Heart left ventricle (tissue), 16 donors: ENCODE results near the gene HOXB1. TPM values are rescaled to one million over a fixed set of nuclear protein-coding genes. Genes with fewer than 3 reads are reported as not detected.

Source experiments
- ATAC-seq, 4 donors: fragments of 200-7000 bp; cut with Tn5 transposase; one replicate each; pipeline ENCODE4 v1.9.1; 2020 to 2022; ENCODE audit warnings: moderate library complexity in 4 of 4, mild to moderate bottlenecking in 3 of 4, moderate number of reproducible peaks in 1 of 4
- DNase-seq, 5 donors: peaks; one replicate each; pipeline ENCODE4 v3.0.0-alpha.2; 2020
- H3K27ac ChIP-seq, 12 donors: fragments of 200-600 bp; sonication (generic) in 4 of 12; one replicate each; pipeline versions ENCODE4 v1.5.0 to v1.8.0; 2016 to 2022; ENCODE audit warnings: mild to moderate bottlenecking in 2 of 12
- H3K27me3 ChIP-seq, 9 donors: fragments of 200-600 bp; sonication (generic) in 2 of 9; one replicate each; pipeline versions ENCODE4 v1.5.1 to v1.8.0; 2016 to 2022; ENCODE audit warnings: mild to moderate bottlenecking in 3 of 9
- H3K36me3 ChIP-seq, 9 donors: fragments of 200-600 bp; sonication (generic) in 2 of 9; one replicate each; pipeline versions ENCODE4 v1.5.0 to v1.8.0; 2018 to 2022; ENCODE audit warnings: mild to moderate bottlenecking in 2 of 9
- H3K4me1 ChIP-seq, 12 donors: fragments of 200-600 bp; sonication (generic) in 4 of 12; one replicate each; pipeline versions ENCODE4 v1.5.0 to v1.8.0; 2016 to 2022; ENCODE audit warnings: mild to moderate bottlenecking in 3 of 12
- H3K4me3 ChIP-seq, 12 donors: fragments of 200-600 bp; sonication (generic) in 4 of 12; one replicate each; pipeline versions ENCODE4 v1.5.0 to v1.8.0; 2017 to 2022; ENCODE audit warnings: mild to moderate bottlenecking in 9 of 12, moderate library complexity in 4 of 12
- H3K9me3 ChIP-seq, 12 donors: fragments of 200-600 bp; sonication (generic) in 4 of 12; one replicate each; pipeline versions ENCODE4 v1.5.0 to v1.8.0; 2016 to 2022; ENCODE audit warnings: mild to moderate bottlenecking in 1 of 12
- POLR2A ChIP-seq, 2 donors: fragments of 450-650 bp; IDR thresholded peaks; one replicate each; pipeline ENCODE4 v1.6.1; 2017; ENCODE audit warnings: antibody characterized with exemption in 2 of 2, mild to moderate bottlenecking in 2 of 2, moderate library complexity in 2 of 2
- WGBS, 4 donors: extraction: QIAGEN DNeasy Blood & Tissue Kit in 2 of 4; methylation state at CpG; one replicate each; pipeline versions ENCODE4 v1.1.5 to v1.1.7; 2013 to 2018; 5-methylcytosine and 5-hydroxymethylcytosine counted together
- intact Hi-C, 10 donors: fragments of 100-400 bp; cut with DNase I; formaldehyde crosslinking; loops; one replicate each; pipeline versions ENCODE4 v1.11.1 to v1.14.2; 2022
- polyA plus RNA-seq, 2 donors: library from polyadenylated mRNA; stranded (reverse); fragments of 200-250 nt; gene quantifications; one replicate each; pipeline ENCODE4 v1.2.3, GENCODE V29; 2013
- total RNA-seq, 9 donors: library from RNA; depleted of rRNA in 2 of 9; stranded (reverse); fragments of >200 nt in 2 of 9; fragmentation: NEBNext Ultra II Directional in 3 of 9; extraction: Animal tissue kit (Norgen Biotek cat#: 25700) in 3 of 9; gene quantifications; one replicate each; pipeline versions ENCODE4 v1.1.0 to v1.2.4, GENCODE V29; 2016 to 2023
- TF ChIP-seq, protein P1 (sequence below), 12 donors: fragments of 200-600 bp; sonication (generic) in 4 of 12; IDR thresholded peaks; one replicate each; pipeline versions ENCODE4 v1.5.0 to v1.8.0; 2018 to 2022; ENCODE audit warnings: antibody characterized with exemption in 12 of 12, mild to moderate bottlenecking in 5 of 12
- donor health status: ischemic (EF 13 %, LVEDD 7.1; RV severe dilation, severe dysfunction).
- donor health status: healthy with polysubstance abuse.
- donor health status: DM: no; HTN: yes; CAD: no.
- donor health status: DM: no; HTN: no; CAD: no.
- donor health status: ischemic (EF 25% LVEDD 6.9; RV normal size, moderate dysfunction).
- donor health status: ischemic (EF 25% LVEDD 5.7; RV mildly dilated, moderate dysfunction).
- donor health status: healthy.
- donor health status: DM: yes; HTN: yes; CAD: no.
- donor health status: ischemic (EF 35%, LVEDD 5.7; RV mildly dilated, moderate dysfunction).
- donor health status: nonischemic (EF 11% LVEDD 7.7; RV severe dilation, severe dysfunction).
- donor health status: DM: yes; HTN: yes; CAD: no.
- donor health status: PGD.
- donor health status: ischemic (EF 29% LVEDD 5.4; RV normal size, mild dysfunction).
- donor health status: nonischemic (EF 23%, LVEDD 6.1; RV moderate dilation, normal function).

The HOXB1 gene
- total and polyA plus RNA-seq, 11 donors, result not detected

GRCh38 chr17:48527547-48527932 is 3.3 kb downstream of the HOXB1 start:
- H3K4me3 ChIP-seq, result no peak overlapping the region
- intact Hi-C loops, result no loop called here
- H3K27me3 ChIP-seq, result peaks cover 12 to 96% (median 58%) of the 10 kb centered on the region in 9 donors
- no peaks in the 10 kb centered on the region for H3K9me3 ChIP-seq
- H3K4me1 ChIP-seq, result no peaks in the 10 kb centered on the region
- TF ChIP-seq POLR2A (IDR thresholded peaks at IDR 0.05), result no peak
- TF ChIP-seq, protein P1, sequence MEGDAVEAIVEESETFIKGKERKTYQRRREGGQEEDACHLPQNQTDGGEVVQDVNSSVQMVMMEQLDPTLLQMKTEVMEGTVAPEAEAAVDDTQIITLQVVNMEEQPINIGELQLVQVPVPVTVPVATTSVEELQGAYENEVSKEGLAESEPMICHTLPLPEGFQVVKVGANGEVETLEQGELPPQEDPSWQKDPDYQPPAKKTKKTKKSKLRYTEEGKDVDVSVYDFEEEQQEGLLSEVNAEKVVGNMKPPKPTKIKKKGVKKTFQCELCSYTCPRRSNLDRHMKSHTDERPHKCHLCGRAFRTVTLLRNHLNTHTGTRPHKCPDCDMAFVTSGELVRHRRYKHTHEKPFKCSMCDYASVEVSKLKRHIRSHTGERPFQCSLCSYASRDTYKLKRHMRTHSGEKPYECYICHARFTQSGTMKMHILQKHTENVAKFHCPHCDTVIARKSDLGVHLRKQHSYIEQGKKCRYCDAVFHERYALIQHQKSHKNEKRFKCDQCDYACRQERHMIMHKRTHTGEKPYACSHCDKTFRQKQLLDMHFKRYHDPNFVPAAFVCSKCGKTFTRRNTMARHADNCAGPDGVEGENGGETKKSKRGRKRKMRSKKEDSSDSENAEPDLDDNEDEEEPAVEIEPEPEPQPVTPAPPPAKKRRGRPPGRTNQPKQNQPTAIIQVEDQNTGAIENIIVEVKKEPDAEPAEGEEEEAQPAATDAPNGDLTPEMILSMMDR (IDR thresholded peaks at IDR 0.05), result no peak
- H3K27ac ChIP-seq, result no peak overlapping the region
- 37 to 54% (median 41%) methylated on average over 14 of the region's 14 CpGs for WGBS, 4 donors
- DNase-seq (no peak), ATAC-seq (no peak)
- no peaks in the 10 kb centered on the region for H3K36me3 ChIP-seq

DNA sequence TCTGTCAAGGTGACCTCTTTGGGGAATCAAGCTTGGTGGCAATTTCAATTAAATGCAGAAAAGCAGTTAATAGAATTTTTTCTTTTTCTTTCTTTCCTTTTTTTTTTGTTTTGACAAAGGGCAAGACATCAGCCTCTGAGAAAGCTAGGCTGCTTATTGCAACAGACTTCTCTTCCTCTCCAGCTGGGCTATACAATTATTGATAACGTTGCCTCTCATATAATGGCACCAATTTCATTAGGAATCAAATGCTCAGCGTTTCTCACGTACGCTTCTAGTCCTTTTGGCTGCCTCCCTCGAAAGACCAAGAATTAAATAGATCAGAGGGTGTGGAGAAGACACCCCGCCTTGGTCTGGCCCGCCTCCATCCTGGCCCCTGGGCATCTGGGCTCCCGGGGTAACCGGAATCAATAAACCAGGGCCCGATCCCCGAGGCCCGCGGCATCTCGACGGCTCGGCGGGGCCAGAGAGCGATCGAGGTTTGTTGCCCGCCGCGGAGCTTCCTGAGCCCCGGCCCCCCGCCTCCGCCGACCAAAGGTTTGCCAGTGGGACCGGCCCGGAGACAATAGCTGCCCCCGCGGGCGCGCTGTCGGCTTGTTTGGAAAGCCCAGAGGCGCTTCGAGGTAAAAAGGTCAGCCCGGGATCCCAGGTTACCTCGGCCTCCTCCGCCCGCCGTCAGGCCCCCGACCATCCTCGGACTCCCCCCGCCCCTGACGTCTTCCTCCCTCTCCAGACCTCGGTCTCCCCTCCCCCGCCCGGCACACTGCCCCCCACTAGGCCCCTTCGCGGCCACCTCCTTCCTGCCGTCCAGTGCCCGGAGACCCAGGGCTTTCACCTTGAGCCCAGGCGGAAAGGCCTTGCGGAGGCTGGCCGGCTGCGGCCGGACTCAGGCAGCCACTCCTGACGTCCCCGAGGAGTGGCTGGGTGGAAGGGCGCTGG is 3.9 kb downstream of the HOXB1 start:
- Histone ChIP-seq H3K9me3 (no peaks in the 10 kb centered on the region), H3K4me1 (no peaks in the 10 kb centered on the region), H3K27ac (no peak overlapping the region), H3K36me3 (no peaks in the 10 kb centered on the region), H3K4me3 (peak overlapping the region in 3 of 12 donors; percentile 1 to 12 (median 10)), H3K27me3 (peaks cover 15 to 92% (median 58%) of the 10 kb centered on the region in 9 donors)
- no peak for DNase-seq
- intact Hi-C loops, result no loop called here
- WGBS, 4 donors, result 12 to 21% (median 17%) methylated on average over 51 to 59 of the region's 59 CpGs
- no peak for ATAC-seq
- TF ChIP-seq, protein P1 (IDR thresholded peaks at IDR 0.05), result no peak
- TF ChIP-seq POLR2A (IDR thresholded peaks at IDR 0.05), result no peak

GRCh38 chr17:48523010-48523409 is 7.8 kb downstream of the HOXB1 start:
- no peak for DNase-seq
- Histone ChIP-seq H3K27ac (no peak overlapping the region), H3K4me1 (no peaks in the 10 kb centered on the region), H3K9me3 (no peaks in the 10 kb centered on the region), H3K36me3 (no peaks in the 10 kb centered on the region), H3K27me3 (peaks cover 9 to 87% (median 36%) of the 10 kb centered on the region in 9 donors), H3K4me3 (no peak overlapping the region)
- ATAC-seq, result no peak
- WGBS, 4 donors, result 71 to 81% (median 73%) methylated on average over 6 of the region's 6 CpGs
- TF ChIP-seq, protein P1 (IDR thresholded peaks at IDR 0.05), result no peak
- TF ChIP-seq POLR2A (IDR thresholded peaks at IDR 0.05), result no peak
- intact Hi-C loops, result no loop called here

- Histone ChIP-seq H3K27ac (peak overlapping the region in 1 of 12 donors; percentile 53), H3K36me3 (no peaks in the 10 kb centered on the region), H3K4me3 (no peak overlapping the region), H3K9me3 (no peaks in the 10 kb centered on the region), H3K27me3 (peaks cover 4 to 90% (median 42%) of the 10 kb centered on the region in 9 donors), H3K4me1 (no peaks in the 10 kb centered on the region)
- intact Hi-C loops, result no loop called here
- ATAC-seq (no peak), DNase-seq (peak in 1 of 5 donors; percentile 26)
- no peak for TF ChIP-seq POLR2A (IDR thresholded peaks at IDR 0.05)
- TF ChIP-seq, protein P1 (IDR thresholded peaks at IDR 0.05), result no peak
- 24 to 33% (median 30%) methylated on average over 8 of the region's 8 CpGs for WGBS, 4 donors
Measured at GRCh38 chr17:48522031-48522653, 8.7 kb downstream of the HOXB1 start.
